Measurements from ENCODE around the gene NBPF1. TPM values are rescaled to one million over a fixed set of nuclear protein-coding genes. Genes with fewer than 3 reads are reported as not detected.
"Not testable (repeated sequence)": the region's sequence is repeated elsewhere in the genome, so short reads cannot be mapped to it uniquely, and the experiment has no call there.

NBPF1 gene
- 23.0 TPM for total RNA-seq

DNA sequence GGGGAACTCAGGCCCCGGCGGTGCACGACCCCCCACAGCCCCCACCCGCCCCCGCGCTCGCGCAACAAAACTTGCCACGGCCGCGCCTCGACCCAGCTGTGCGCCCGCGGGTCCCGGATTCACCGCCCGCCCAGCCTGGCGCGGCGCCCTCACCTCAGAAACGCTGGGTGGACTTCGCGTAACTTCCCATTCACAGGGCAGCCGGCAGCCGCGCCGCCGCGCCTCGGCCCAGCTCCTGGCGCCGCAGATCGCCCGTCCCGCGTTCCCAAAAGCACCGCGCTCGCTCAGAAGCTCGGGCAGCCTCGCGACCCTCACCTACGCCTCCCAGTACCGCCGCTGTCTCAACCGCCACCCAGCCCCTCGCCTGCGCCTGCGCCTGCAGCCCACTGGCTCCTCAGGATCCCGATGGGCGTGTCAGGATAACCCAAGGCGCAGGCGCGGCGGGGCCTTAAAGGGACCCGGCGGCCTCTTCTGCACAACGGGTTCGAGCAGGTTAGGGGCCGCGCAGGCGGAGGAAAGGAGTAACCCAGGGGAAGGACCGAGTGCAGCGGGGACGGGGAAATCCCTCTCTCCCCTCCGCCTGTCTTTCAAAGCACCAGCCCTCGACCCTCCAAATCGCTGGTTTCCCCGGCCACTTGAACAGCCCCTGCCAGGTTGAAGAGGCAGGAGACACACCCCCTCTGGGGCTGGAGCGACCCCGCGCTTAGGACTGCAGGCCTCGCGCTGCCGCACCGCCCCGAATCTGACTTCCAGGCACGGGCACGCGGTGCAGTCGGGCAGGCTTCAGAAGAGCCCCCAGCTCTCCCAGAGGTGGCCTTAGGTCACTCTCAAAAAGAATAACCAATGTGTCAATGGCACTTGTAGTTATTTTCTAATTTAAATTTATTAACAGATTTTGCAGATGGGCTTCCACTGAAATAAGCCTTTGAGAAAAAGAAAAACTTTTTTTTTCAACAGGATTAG is at the start of gene NBPF1:
Gene NBPF1 (minus strand): TSS at position 380 of the 963 bp plus-strand sequence.
- ATAC-seq (peak; percentile 94), DNase-seq (ENCODE audit: low spot score) (peak; percentile 100)

DNA sequence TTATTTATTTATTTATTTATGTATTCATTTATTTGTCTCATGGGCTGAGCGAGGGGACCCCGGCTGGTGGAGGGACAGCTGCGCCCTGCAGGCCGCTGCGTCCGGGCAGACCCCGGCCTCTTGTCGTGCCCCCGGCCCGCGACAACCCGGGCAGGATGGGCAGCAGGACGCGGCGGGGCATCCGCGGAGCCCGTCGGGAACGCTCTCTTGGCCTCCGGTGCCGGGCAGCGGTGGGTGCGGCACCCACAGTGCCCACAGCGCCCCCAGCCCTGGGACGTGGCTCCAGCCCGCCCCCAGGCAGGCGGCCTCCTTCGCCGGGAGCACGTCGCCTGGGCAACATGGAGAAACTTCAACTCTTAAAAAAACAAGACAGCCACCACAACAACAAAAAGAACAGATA is 44.9 kb upstream of the NBPF1 start:
- ATAC-seq; DNase-seq (ENCODE audit: low spot score): not testable (repeated sequence)

DNA sequence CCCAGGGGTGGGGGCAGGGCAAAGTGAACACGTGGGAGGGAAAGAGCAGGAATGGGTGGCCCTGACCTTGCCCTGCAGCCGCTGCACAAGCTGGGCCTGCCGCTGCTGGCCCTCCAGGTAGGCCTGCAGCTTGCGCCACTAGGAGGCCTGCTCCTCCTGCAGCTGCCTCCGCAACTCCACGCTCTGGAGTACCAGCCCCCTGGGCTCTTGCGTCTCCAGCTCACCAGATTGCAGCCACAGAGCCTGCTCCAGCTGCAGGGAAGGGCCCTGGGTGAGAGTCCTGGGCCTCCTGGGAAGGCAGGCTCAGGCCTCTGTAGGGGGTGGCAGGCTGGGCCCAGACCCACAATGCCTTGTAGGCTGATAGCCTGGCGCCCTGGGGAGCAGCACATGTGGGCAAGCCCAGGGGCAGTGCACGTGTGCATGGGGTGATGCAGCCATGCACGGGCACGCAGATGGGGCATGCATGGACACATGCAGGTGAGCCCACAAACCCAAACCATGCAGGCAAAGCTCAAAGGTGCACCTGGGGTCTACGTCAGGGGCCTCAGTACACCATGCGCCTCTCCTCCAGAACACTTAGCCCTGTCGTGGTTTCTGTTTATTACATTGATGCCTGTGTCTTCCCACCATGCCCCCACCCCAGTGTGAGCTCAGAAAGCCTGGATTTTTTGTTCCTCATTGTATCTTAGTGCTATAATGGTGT is 43.8 kb upstream of the NBPF1 start:
- not testable (repeated sequence) for DNase-seq (ENCODE audit: low spot score)
- ATAC-seq, result peak; percentile 86

DNA sequence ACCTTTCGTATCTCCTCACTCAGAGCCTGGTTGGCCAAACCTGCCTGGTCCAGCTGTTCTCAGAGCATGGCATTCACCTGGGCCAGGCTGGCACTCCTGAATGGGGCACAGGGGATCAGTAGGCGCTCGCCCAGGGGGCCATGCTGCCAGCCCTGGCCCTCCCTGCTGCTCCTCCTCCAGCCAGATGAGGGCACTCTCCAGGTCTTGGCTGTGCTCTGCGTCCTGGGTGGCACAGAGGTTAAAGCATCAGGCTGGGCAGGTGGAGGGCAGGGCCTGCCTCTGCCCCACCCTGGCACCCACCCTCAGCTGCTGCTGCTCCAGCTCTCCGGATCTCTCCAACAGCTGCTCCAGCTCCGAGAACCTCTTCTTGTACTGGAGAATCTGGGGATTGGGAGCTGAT is 43.2 kb upstream of the NBPF1 start:
- ATAC-seq, result peak; percentile 68
- not testable (repeated sequence) for DNase-seq (ENCODE audit: low spot score)

DNA sequence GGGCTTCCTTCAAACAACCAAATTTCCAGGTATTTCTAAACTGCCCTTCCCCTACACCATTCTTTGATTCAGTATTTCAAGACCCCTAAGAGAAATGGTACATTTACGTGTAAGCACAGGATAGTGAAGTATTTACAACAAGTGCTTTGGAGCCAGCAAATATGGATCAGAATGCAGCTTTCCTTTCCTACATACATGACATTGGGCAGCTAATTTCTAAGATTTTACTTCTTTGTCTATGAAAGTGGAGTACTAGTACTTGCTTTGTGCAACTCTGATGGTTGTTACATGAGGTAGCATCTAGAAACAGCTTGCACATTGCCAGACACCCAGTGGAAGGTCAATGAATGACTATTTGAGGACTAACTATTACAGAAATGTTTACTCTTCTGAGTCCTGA is 38.2 kb upstream of the NBPF1 start:
- DNase-seq (ENCODE audit: low spot score), result not testable (repeated sequence)
- peak; percentile 68 for ATAC-seq

DNA sequence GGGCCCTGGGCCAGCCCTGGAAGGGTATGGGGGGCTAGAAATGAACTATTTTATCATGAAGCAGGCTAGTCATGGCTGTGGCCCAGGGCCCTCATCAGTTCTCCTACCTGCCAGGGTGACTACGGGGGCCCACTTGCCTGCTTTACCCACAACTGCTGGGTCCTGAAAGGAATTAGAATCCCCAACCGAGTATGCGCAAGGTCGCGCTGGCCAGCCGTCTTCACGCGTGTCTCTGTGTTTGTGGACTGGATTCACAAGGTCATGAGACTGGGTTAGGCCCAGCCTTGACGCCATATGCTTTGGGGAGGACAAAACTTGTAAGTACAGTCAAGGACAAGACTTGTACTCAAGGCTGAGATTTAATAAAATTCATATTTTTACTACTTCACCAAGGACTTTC is 36.6 kb upstream of the NBPF1 start:
- not testable (repeated sequence) for ATAC-seq; DNase-seq (ENCODE audit: low spot score)

DNA sequence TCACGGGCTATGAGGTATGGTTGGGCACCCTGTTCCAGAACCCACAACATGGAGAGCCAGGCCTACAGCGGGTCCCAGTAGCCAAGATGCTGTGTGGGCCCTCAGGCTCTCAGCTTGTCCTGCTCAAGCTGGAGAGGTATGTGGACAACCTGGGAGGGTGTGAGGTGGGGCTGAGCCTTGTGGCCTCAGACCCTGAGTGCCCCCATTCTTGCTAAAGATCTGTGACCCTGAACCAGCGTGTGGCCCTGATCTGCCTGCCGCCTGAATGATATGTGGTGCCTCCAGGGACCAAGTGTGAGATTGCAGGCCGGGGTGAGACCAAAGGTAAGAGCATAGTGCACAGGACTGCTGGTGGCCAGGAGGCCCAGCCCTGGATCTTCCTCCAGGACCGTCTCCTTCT is 36.0 kb upstream of the NBPF1 start:
- ATAC-seq, result not testable (repeated sequence)
- DNase-seq (ENCODE audit: low spot score), result peak; percentile 39

DNA sequence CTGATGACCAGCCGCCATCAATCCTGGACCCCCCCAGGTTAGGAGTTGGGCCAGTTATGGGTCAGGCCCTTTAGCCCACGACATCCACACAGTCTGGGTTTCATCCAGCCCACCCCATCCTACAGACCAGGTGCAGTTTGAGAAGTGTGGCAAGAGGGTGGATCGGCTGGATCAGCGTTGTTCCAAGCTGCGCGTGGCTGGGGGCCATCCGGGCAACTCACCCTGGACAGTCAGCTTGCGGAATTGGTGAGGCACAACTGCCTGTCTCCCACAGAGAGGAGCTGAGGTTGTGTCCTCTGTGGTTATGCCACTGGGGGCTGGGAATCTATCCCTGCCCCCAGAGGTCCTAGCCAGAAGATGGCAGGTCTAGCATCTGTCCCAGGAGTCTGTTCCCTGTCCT is 35.4 kb upstream of the NBPF1 start:
- DNase-seq (ENCODE audit: low spot score), result not testable (repeated sequence)

DNA sequence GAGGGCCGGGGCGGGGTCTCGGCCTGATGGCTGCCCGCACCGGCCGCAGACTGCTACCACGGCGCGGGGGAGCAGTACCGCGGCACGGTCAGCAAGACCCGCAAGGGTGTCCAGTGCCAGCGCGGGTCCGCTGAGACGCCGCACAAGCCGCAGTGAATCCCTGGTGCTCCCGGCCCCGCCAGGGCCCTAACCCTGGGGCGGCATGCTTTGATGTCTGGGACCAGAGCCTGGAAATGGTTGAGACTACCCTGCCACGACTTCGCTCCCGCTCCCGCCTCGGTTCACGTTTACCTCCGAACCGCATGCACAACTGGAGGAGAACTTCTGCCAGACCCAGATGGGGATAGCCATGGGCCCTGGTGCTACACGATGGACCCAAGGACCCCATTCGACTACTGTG is 34.9 kb upstream of the NBPF1 start:
- DNase-seq (ENCODE audit: low spot score); ATAC-seq: not testable (repeated sequence)

More for the DNA sequence above, 35.4 kb upstream of the NBPF1 start:
- ATAC-seq, result not testable (repeated sequence)

DNA sequence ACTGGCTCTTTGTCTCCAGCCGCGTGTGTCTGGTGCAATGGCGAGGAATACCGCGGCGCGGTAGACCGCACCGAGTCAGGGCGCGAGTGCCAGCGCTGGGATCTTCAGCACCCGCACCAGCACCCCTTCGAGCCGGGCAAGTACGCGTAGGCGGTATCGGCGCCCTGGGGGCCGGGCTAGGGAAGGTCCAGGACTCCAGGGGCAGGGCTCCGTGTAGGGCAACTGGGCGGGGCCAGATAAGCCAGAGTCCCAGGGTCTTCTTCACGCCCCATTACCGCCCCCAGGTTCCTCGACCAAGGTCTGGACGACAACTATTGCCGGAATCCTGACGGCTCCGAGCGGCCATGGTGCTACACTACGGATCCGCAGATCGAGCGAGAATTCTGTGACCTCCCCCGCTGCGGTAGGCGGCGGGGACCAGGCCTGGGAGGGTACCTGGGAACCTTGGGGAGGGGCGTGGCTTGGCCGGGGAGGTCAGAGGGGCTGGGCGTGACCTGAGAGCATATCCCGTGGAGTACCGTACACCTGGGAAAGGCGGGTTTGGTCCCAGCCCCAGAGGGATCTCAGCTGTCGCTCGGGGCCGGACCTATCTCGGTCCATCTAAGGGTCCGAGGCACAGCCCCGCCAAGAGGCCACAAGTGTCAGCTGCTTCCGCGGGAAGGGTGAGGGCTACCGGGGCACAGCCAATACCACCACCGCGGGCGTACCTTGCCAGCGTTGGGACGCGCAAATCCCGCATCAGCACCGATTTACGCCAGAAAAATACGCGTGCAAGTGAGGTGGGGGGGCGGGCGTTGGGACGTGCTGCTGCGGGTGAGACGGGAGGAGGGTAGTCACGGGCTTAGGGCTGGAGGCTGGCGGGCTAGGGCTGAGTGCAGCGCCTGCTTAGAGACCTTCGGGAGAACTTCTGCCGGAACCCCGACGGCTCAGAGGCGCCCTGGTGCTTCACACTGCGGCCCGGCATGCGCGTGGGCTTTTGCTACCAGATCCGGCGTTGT is 34.1 kb upstream of the NBPF1 start:
- ATAC-seq (peak; percentile 41), DNase-seq (ENCODE audit: low spot score) (peak; percentile 46)

DNA sequence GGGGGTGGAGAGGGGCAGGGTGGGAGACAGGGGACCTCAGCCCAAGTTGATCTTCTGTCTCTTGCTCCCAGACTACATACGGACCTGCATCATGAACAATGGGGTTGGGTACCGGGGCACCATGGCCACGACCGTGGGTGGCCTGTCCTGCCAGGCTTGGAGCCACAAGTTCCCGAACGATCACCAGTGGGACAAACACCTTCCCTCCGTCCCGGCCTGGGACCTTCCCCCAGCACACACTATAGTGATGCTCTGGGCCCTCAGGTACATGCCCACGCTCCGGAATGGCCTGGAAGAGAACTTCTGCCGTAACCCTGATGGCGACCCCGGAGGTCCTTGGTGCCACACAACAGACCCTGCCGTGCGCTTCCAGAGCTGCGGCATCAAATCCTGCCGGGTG is 33.4 kb upstream of the NBPF1 start:
- ATAC-seq; DNase-seq (ENCODE audit: low spot score): not testable (repeated sequence)

DNA sequence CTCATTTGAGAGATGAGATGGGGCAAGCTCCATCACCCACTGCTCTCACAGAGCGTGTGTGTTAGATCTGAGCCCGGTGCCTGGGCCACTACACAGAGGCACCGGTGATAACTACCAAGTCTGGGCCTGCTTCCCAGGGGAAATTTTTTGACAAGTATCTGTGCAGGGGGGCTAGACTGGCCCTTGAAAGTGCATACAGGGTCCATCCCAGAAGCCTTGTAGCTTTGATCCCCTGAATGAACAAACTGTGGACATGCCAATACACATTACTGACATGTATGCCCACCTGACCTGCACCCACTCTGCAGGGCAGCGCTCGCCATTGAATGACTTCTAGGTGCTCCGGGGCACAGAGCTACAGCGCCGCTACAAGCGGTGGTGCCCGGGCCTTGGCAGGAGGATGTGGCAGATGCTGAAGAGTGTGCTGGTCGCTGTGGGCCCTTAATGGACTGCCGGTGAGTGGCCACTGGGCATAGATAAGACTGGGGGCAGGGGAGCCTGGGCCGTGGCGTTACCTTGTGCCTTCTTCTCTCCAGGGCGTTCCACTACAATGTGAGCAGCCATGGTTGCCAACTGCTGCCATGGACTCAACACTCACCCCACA is 32.8 kb upstream of the NBPF1 start:
- DNase-seq (ENCODE audit: low spot score), result peak; percentile 52

DNA sequence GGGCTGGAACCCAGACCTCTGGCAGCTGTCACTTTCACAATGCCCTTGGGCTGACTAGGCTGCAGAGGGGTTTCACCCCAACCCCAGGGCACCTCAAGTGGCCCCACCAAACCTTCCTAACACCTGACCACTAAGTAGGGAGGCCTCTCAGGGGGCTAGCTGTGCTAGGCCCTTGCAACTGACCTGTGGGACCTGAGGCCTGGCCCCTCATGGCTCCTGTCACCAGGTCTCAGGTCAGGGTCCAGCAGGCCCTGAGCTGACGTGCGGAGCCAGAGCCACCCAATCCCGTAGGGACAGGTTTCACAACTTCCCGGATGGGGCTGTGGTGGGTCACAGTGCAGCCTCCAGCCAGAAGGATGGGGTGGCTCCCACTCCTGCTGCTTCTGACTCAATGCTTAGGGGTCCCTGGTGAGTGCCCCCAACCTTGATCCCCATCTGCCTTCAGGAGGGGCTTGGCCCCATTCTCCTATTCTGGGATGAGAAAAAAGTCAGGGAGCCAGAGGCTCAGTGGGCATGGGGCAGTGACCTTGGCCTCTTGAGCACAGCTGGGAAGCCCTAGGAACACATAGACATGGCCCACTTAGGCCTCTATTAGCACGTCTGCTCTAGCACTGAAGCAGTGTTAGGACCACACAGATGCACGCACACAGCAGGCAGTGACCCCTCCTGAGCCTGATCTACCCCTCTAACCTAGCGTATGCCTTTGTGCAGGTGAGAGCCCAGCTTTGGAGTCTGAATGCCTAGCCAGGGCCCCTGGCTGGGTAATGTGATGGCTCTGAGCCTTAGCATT is 32.1 kb upstream of the NBPF1 start:
- ATAC-seq (peak; percentile 80), DNase-seq (ENCODE audit: low spot score) (peak; percentile 99)

More for the DNA sequence above, 32.8 kb upstream of the NBPF1 start:
- not testable (repeated sequence) for ATAC-seq

DNA sequence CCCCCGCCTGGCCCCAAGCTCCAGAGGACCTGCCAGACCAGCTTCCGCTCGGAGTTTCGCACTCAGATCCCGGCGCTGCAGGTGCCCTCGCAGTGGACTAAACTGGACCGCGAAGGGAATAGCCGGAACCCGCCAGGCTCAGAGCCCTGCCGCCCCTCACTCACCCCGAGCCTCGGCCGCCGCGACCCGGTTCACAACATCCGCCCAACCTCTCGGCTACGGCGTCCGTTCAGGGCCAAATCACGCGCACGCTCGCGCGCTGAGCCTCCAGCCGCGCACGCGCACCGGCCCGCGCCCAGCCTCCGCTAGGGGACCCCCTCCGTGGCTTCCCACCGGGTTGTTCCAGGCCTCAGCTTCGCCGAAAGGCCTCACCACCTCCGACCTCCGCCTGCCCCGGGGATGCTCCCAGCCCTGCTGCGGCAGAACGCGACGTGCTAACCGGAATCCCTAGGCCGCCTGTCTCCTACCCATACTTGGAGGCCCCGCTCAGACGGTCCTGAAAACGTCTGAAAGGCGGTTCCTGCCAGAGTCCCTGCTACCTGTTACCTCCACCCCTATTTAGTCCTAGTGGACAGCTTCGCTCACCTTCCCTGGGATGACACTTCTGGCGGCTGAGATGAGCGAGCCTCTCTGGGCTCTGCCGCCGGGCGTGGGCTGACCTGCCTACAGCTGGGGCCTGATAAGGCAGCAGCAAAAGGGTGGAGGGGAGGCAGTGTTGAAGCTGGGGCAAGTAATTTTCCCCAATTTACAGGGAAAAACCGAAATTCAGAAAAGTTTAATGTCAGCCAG is 31.3 kb upstream of the NBPF1 start:
- DNase-seq (ENCODE audit: low spot score), result peak; percentile 100
- ATAC-seq, result peak; percentile 78

DNA sequence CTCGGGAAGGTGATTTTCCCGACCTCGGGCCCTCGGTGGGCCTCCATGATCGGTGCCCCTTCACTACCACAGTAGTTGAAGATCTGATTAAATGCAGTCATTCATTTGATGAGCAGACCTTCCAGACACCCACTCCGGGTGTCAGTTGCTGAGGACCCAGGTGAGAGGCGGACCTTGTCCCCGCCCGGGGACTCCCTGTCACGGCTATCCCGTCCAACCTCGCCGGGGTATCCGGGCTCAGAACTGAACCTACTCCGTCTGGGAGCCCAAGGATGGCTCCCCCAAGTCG is 30.8 kb upstream of the NBPF1 start:
- ATAC-seq (peak; percentile 6), DNase-seq (ENCODE audit: low spot score) (no peak)

DNA sequence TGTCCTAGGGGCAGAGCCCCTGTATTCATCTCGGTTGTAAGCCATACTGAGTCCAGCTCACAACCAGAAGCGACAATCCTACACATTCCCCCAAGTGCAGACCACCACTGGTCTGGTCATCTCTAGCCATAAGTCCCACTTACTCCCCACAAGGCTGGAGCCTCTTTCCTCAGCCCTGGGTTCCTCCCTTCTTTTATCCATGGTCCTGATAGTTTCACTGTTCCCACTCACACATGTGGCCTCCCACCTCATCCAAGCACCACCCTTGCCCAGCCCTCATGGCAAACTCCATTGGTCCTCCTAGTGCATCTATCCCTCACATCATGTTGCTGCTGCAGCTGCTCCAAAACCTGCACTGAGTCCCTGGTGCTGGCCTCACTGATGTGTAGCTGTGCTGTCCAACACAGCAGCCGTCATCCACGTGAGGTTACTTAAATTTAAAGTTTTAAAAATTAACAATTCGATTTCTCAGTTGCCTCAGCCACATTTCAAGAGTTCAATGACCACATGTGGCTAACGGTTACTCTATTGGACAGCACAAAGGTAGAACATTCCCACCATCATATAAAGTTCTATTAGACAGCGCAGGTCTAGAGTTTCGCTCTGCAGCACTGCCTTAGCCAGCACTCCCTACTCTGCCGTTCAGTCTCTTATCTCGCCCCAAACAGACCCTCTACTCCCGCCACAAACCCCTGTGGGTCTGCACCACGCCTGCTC is 30.3 kb upstream of the NBPF1 start:
- ATAC-seq, result not testable (repeated sequence)
- DNase-seq (ENCODE audit: low spot score), result peak; percentile 58

DNA sequence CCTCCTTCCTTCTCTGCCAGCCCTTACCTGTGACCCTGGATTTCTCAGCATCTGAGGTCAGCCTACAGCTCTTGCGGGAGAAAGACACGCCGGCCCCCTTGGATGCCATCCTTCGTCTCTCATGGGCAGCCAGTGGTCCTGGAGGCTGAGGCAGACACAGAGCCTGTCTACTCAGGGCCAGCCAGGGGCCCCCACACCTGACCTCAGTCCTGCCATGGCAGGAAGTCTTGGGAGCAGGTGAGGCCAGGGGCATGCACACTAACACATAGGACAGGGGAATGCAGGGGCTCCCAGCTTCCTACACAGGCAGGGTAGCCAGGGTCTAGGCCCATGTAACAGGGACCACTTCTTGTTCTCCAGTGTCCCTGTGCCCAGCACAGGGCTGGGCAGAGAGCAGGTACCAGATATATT is 29.6 kb upstream of the NBPF1 start:
- DNase-seq (ENCODE audit: low spot score), result peak; percentile 59
- ATAC-seq, result not testable (repeated sequence)
